Lung (tissue), 12 donors: Measurements from ENCODE around the gene GPR141. TPM values are rescaled to one million over a fixed set of nuclear protein-coding genes. Genes with fewer than 3 reads are reported as not detected.

Experiments used
- ATAC-seq: fragments of 200-7000 bp; cut with Tn5 transposase; one replicate; pipeline ENCODE4 v1.9.1; 2020; ENCODE audit warnings: moderate number of reproducible peaks; ENCODE audit not compliant: insufficient read depth, low FRiP score
- DNase-seq, 3 donors: peaks; one replicate each; pipeline ENCODE4 v3.0.0-alpha.2; 2013 to 2017
- H3K27ac ChIP-seq, 2 donors: one replicate each; pipeline ENCODE4 v1.5.1; 2013; ENCODE audit warnings: mild to moderate bottlenecking in 2 of 2, moderate library complexity in 2 of 2, control low read depth in 1 of 2, inconsistent platforms in 1 of 2, low read depth in 1 of 2, low read length in 1 of 2
- H3K27me3 ChIP-seq, 3 donors: one replicate each; pipeline ENCODE4 v1.5.1; 2013; ENCODE audit warnings: low read length in 2 of 3; ENCODE audit not compliant: control insufficient read depth in 3 of 3, insufficient read depth in 3 of 3
- H3K36me3 ChIP-seq, 4 donors: one replicate each; pipeline ENCODE4 v1.5.1; 2013; ENCODE audit warnings: low read length in 4 of 4, mild to moderate bottlenecking in 1 of 4, moderate library complexity in 1 of 4; ENCODE audit not compliant: control insufficient read depth in 4 of 4, insufficient read depth in 4 of 4
- H3K4me1 ChIP-seq, 5 donors: one replicate each; pipeline ENCODE4 v1.5.1; 2013; ENCODE audit warnings: low read length in 5 of 5, mild to moderate bottlenecking in 2 of 5, moderate library complexity in 1 of 5; ENCODE audit not compliant: control insufficient read depth in 5 of 5, insufficient read depth in 5 of 5
- H3K4me3 ChIP-seq: one replicate; pipeline ENCODE4 v1.5.1; 2013; ENCODE audit warnings: mild to moderate bottlenecking, control low read depth, moderate library complexity
- H3K9ac ChIP-seq, 2 donors: one replicate each; pipeline ENCODE4 v1.5.1; 2013; ENCODE audit warnings: low read length in 2 of 2, control low read depth in 1 of 2; ENCODE audit not compliant: insufficient read depth in 1 of 2
- H3K9me3 ChIP-seq, 4 donors: one replicate each; pipeline ENCODE4 v1.5.1; 2013; ENCODE audit warnings: low read length in 3 of 4, mild to moderate bottlenecking in 1 of 4, moderate library complexity in 1 of 4; ENCODE audit not compliant: control insufficient read depth in 4 of 4, insufficient read depth in 3 of 4
- CTCF ChIP-seq: IDR thresholded peaks from 2 replicates; pipeline ENCODE4 v1.5.1; 2012; ENCODE audit warnings: mild to moderate bottlenecking; ENCODE audit errors: control extremely low read depth, extremely low read depth
- WGBS, 2 donors: extraction: QIAGEN DNeasy Blood & Tissue Kit; methylation state at CpG; one replicate each; pipeline ENCODE4 v1.1.7; 2013; 5-methylcytosine and 5-hydroxymethylcytosine counted together
- polyA plus RNA-seq, 2 donors: library from polyadenylated mRNA; stranded (reverse); fragments of 200-250 nt; gene quantifications; one replicate each; pipeline ENCODE4 v1.2.1, GENCODE V29; 2013
- total RNA-seq, 2 donors: library from RNA; depleted of rRNA in 1 of 2; stranded (reverse); fragments of >200 nt in 1 of 2; gene quantifications; one replicate each; pipeline ENCODE4 v1.2.1, GENCODE V29; 2014 to 2021
- donor health status: control.
- donor health status: control.
- donor health status: Bipolar disorder and iron deficiency.
- donor health status: healthy.
- donor health status: DM: yes; HTN: yes; CAD: no.

GPR141 gene
- total and polyA plus RNA-seq, 4 donors, result 0.39 to 8.7 (median 4.7) TPM

- DNase-seq (no peak), ATAC-seq (no peak)
- no peaks in the 10 kb centered on the region for H3K27me3 ChIP-seq
- H3K36me3 ChIP-seq, result no peaks in the 10 kb centered on the region
- no peaks in the 10 kb centered on the region for H3K9me3 ChIP-seq
- WGBS, 2 donors, result 72 to 85% methylated on average over 6 of the region's 6 CpGs
- TF ChIP-seq CTCF, result no peak
- H3K9ac ChIP-seq, result no peak overlapping the region
- H3K4me1 ChIP-seq, result peaks cover 0 to 14% (median 9%) of the 10 kb centered on the region in 5 donors
- no peak overlapping the region for H3K27ac ChIP-seq
- no peak overlapping the region for H3K4me3 ChIP-seq
Measured at GRCh38 chr7:37705976-37706375, 22.4 kb downstream of the GPR141 start.

GRCh38 chr7:37706804-37707203 is 23.2 kb downstream of the GPR141 start:
- Histone ChIP-seq H3K4me3 (no peak overlapping the region), H3K36me3 (no peaks in the 10 kb centered on the region), H3K9me3 (no peaks in the 10 kb centered on the region), H3K9ac (no peak overlapping the region), H3K4me1 (peaks cover 0 to 14% (median 9%) of the 10 kb centered on the region in 5 donors), H3K27me3 (no peaks in the 10 kb centered on the region), H3K27ac (no peak overlapping the region)
- TF ChIP-seq CTCF, result no peak
- DNase-seq (no peak), ATAC-seq (no peak)
- 49 to 65% methylated on average over 5 of the region's 5 CpGs for WGBS, 2 donors

GRCh38 chr7:37707754-37708485 is 24.4 kb downstream of the GPR141 start:
- Histone ChIP-seq H3K4me1 (peaks cover 0 to 14% (median 9%) of the 10 kb centered on the region in 5 donors), H3K9ac (no peak overlapping the region), H3K27ac (no peak overlapping the region), H3K27me3 (no peaks in the 10 kb centered on the region), H3K36me3 (no peaks in the 10 kb centered on the region), H3K4me3 (no peak overlapping the region), H3K9me3 (no peaks in the 10 kb centered on the region)
- WGBS, 2 donors, result 61 to 77% methylated on average over 4 of the region's 4 CpGs
- peak in 2 of 3 donors; percentile 33 to 39 for DNase-seq
- ATAC-seq, result no peak
- TF ChIP-seq CTCF, result no peak
